ENCODE data around the gene NCCRP1. TPM values are rescaled to one million over a fixed set of nuclear protein-coding genes. Genes with fewer than 3 reads are reported as not detected.

The NCCRP1 gene
- polyA plus RNA-seq, 1 donor from 2014 or later, result not detected

DNA sequence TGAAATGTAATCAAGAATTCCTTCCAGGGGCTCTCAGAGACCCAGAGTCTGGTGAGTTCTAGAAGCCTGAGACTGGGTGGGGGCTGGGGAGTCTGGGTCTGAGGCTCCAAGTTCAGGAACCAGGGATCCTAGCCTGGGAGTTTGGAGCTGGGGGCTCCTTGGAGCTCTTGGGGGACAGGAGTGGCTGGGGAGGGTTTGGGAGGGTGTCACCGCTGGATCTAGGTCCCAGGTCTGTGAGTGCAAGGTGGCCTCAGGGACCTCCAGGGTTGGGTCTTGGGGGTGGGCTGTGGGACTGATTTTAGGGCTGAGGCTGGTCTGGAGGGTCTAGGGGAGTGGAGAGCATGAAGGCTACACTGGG is 6.2 kb downstream of the NCCRP1 start:
- Histone ChIP-seq H4K20me1 (ENCODE audit: insufficient read depth) (no peaks in the 10 kb centered on the region), H3F3A (ENCODE audit: insufficient read depth, low read length, poor library complexity, severe bottlenecking) (no peaks in the 10 kb centered on the region), H3K9ac (ENCODE audit: low read length) (no peak overlapping the region), H3K27me3 (ENCODE audit: insufficient read depth, low read depth, low read length) (peaks cover 20% of the 10 kb centered on the region), H3K27ac (ENCODE audit: low read length) (no peak overlapping the region), H3K36me3 (ENCODE audit: insufficient read depth, low read length) (no peaks in the 10 kb centered on the region), H3K4me3 (ENCODE audit: low read length) (no peak overlapping the region), H3K79me2 (replicated peaks; ENCODE audit: insufficient read depth, low read length) (no peaks in the 10 kb centered on the region), H3K4me2 (ENCODE audit: low read length) (no peak overlapping the region), H2AFZ (ENCODE audit: low read depth, low read length) (no peak overlapping the region), H3K9me3 (ENCODE audit: low read length) (no peaks in the 10 kb centered on the region), H3K9me2 (ENCODE audit: insufficient read depth, low read length) (no peaks in the 10 kb centered on the region)
- TF ChIP-seq EZH2 (IDR thresholded peaks at IDR 0.05; ENCODE audit: borderline replicate concordance, insufficient read depth, low read length, poor library complexity, severe bottlenecking), result no peak
- TF ChIP-seq, protein P1, sequence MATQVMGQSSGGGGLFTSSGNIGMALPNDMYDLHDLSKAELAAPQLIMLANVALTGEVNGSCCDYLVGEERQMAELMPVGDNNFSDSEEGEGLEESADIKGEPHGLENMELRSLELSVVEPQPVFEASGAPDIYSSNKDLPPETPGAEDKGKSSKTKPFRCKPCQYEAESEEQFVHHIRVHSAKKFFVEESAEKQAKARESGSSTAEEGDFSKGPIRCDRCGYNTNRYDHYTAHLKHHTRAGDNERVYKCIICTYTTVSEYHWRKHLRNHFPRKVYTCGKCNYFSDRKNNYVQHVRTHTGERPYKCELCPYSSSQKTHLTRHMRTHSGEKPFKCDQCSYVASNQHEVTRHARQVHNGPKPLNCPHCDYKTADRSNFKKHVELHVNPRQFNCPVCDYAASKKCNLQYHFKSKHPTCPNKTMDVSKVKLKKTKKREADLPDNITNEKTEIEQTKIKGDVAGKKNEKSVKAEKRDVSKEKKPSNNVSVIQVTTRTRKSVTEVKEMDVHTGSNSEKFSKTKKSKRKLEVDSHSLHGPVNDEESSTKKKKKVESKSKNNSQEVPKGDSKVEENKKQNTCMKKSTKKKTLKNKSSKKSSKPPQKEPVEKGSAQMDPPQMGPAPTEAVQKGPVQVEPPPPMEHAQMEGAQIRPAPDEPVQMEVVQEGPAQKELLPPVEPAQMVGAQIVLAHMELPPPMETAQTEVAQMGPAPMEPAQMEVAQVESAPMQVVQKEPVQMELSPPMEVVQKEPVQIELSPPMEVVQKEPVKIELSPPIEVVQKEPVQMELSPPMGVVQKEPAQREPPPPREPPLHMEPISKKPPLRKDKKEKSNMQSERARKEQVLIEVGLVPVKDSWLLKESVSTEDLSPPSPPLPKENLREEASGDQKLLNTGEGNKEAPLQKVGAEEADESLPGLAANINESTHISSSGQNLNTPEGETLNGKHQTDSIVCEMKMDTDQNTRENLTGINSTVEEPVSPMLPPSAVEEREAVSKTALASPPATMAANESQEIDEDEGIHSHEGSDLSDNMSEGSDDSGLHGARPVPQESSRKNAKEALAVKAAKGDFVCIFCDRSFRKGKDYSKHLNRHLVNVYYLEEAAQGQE (IDR thresholded peaks at IDR 0.05; ENCODE audit: borderline replicate concordance), result no peak
- no peak for TF ChIP-seq POLR2AphosphoS5 (IDR thresholded peaks at IDR 0.05)
- no peak for TF ChIP-seq RAD21 (conservative IDR thresholded peaks at IDR 0.05)
- TF ChIP-seq SMC3 (conservative IDR thresholded peaks at IDR 0.05; ENCODE audit: poor library complexity), result no peak
- no peak for TF ChIP-seq MXI1 (conservative IDR thresholded peaks at IDR 0.05; ENCODE audit: poor library complexity, severe bottlenecking)
- TF ChIP-seq, protein P2, sequence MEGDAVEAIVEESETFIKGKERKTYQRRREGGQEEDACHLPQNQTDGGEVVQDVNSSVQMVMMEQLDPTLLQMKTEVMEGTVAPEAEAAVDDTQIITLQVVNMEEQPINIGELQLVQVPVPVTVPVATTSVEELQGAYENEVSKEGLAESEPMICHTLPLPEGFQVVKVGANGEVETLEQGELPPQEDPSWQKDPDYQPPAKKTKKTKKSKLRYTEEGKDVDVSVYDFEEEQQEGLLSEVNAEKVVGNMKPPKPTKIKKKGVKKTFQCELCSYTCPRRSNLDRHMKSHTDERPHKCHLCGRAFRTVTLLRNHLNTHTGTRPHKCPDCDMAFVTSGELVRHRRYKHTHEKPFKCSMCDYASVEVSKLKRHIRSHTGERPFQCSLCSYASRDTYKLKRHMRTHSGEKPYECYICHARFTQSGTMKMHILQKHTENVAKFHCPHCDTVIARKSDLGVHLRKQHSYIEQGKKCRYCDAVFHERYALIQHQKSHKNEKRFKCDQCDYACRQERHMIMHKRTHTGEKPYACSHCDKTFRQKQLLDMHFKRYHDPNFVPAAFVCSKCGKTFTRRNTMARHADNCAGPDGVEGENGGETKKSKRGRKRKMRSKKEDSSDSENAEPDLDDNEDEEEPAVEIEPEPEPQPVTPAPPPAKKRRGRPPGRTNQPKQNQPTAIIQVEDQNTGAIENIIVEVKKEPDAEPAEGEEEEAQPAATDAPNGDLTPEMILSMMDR (IDR thresholded peaks at IDR 0.05; ENCODE audit: poor library complexity, severe bottlenecking), result no peak
- TF ChIP-seq TAF1 (IDR thresholded peaks at IDR 0.05; ENCODE audit: low read depth), result no peak
- no peak for TF ChIP-seq EP300 (conservative IDR thresholded peaks at IDR 0.05; ENCODE audit: poor library complexity, severe bottlenecking)

DNA sequence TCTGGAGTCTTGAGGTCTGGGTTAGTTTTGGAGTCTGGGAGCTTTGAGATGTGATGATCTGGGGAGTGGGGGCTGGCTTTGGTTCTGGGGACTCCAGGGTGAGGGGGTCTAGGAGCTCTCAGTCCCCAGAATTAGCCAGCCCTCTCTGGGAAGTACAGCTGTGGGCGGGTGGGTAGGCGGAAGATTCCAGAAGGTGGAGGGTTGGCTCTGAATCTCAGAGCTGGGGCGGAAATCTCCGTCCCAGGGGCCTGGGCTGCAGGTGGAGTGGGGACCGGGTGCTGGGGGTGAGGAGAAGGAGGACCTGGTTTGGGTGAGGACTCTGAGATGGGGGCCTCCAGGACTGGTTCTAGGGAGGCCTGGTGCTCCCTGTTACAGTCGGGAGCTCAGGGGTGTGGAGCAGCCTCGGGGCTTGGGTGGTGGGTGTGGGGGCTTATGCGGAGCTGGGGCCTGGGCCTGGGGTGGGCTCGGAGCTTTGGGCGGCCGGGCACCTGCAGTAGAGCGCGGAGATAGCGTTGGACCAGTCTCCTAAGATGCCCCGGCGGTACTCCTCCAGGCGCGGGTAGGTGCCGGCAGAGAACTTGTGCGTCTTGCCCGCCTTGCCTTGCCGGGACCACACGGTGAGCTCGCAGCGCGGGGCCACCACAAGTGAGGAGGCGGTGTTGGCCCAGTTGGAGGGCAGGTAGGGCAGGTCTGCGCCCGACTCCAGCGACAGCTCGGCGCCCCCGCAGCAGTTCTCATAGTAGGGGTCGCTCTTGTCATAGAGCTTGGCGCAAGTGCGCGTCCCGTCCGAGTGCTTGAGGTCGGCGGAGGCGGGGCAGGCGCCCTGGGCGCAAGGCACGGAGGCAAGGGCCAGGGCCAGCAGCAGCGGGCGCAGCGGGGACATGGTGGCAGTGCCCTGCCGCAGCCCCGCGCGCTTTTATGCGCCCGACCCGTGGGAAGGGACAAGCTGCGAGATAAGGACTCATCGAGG is 6.9 kb downstream of the NCCRP1 start, which contains the start of gene SYCN:
Gene SYCN, minus strand, starts transcription at position 892 of the 970 bp plus-strand sequence. Its CDS starts 9 bp downstream, at position 883.
- TF ChIP-seq MXI1 (conservative IDR thresholded peaks at IDR 0.05; ENCODE audit: poor library complexity, severe bottlenecking) (no peak), SMC3 (conservative IDR thresholded peaks at IDR 0.05; ENCODE audit: poor library complexity) (no peak), EZH2 (IDR thresholded peaks at IDR 0.05; ENCODE audit: borderline replicate concordance, insufficient read depth, low read length, poor library complexity, severe bottlenecking) (no peak), POLR2AphosphoS5 (IDR thresholded peaks at IDR 0.05) (no peak), TAF1 (IDR thresholded peaks at IDR 0.05; ENCODE audit: low read depth) (no peak), RAD21 (conservative IDR thresholded peaks at IDR 0.05) (no peak), EP300 (conservative IDR thresholded peaks at IDR 0.05; ENCODE audit: poor library complexity, severe bottlenecking) (no peak)
- TF ChIP-seq, protein P2 (IDR thresholded peaks at IDR 0.05; ENCODE audit: poor library complexity, severe bottlenecking), result no peak
- TF ChIP-seq, protein P1 (IDR thresholded peaks at IDR 0.05; ENCODE audit: borderline replicate concordance), result no peak

More for the DNA sequence above, 6.9 kb downstream of the NCCRP1 start, which contains the start of gene SYCN:
- H3K27me3 ChIP-seq (ENCODE audit: insufficient read depth, low read depth, low read length), result peaks cover 17% of the 10 kb centered on the region
- H3K4me2 ChIP-seq (ENCODE audit: low read length), result no peak within 1 kb of the TSS
- no peak within 1 kb of the TSS for H3K9ac ChIP-seq (ENCODE audit: low read length)
- no peak within 1 kb of the TSS for H3K27ac ChIP-seq (ENCODE audit: low read length)
- no peaks in the 10 kb centered on the region for H3F3A ChIP-seq (ENCODE audit: insufficient read depth, low read length, poor library complexity, severe bottlenecking)
- H2AFZ ChIP-seq (ENCODE audit: low read depth, low read length), result no peak within 1 kb of the TSS
- no peaks in the 10 kb centered on the region for H3K79me2 ChIP-seq (replicated peaks; ENCODE audit: insufficient read depth, low read length)
- H4K20me1 ChIP-seq (ENCODE audit: insufficient read depth), result no peaks in the 10 kb centered on the region
- no peaks in the 10 kb centered on the region for H3K9me3 ChIP-seq (ENCODE audit: low read length)
- H3K4me3 ChIP-seq (ENCODE audit: low read length), result no peak within 1 kb of the TSS
- H3K9me2 ChIP-seq (ENCODE audit: insufficient read depth, low read length), result no peaks in the 10 kb centered on the region
- no peaks in the 10 kb centered on the region for H3K36me3 ChIP-seq (ENCODE audit: insufficient read depth, low read length)
